Stimulated activated effector memory CD8-positive, alpha-beta T cell treated with anti-CD3 and anti-CD28 coated beads, Interleukin-12 subunit alpha, Interleukin-12 subunit beta, amount 100 ng/mL, for 72 hours (primary cell): ENCODE measurements around the gene FUT8.
"Not testable (repeated sequence)": the region's sequence is repeated elsewhere in the genome, so short reads cannot be mapped to it uniquely, and the experiment has no call there.

Experiments
- ATAC-seq: fragments of 150-1000 bp; cut with Tn5 transposase; 2 replicates; pipeline ENCODE4 v1.10.0; 2021
- DNase-seq, 2 donors: peaks; one replicate each; pipeline ENCODE4 v3.0.0; 2021 to 2022; ENCODE audit warnings: low spot score in 2 of 2
- H3K27ac Mint-ChIP-seq: one replicate; pipeline ENCODE4 v1.8.0; 2022; ENCODE audit warnings: mild to moderate bottlenecking, mixed read lengths
- H3K36me3 Mint-ChIP-seq: one replicate; pipeline ENCODE4 v1.8.0; 2022; ENCODE audit warnings: mild to moderate bottlenecking, mixed read lengths
- H3K4me1 Mint-ChIP-seq: one replicate; pipeline ENCODE4 v1.8.0; 2022; ENCODE audit warnings: mixed read lengths
- H3K4me3 Mint-ChIP-seq: one replicate; pipeline ENCODE4 v1.8.0; 2022; ENCODE audit warnings: mild to moderate bottlenecking, mixed read lengths
- H3K9me3 Mint-ChIP-seq: one replicate; pipeline ENCODE4 v1.8.0; 2022; ENCODE audit warnings: mixed read lengths

The FUT8 gene

GRCh38 chr14:65613131-65613650 lies 200.7 kb downstream of the FUT8 start:
- Mint-ChIP-seq H3K4me1 (no peaks in the 10 kb centered on the region), H3K9me3 (no peaks in the 10 kb centered on the region), H3K4me3 (no peak overlapping the region), H3K36me3 (peaks cover 11% of the 10 kb centered on the region), H3K27ac (no peak overlapping the region)
- DNase-seq (no peak), ATAC-seq (no peak)

GRCh38 chr14:65618996-65619395 lies 206.5 kb downstream of the FUT8 start:
- H3K4me3 Mint-ChIP-seq, result no peak overlapping the region
- ATAC-seq (peak; percentile 53), DNase-seq (no peak)
- H3K4me1 Mint-ChIP-seq, result no peaks in the 10 kb centered on the region
- no peak overlapping the region for H3K27ac Mint-ChIP-seq
- no peaks in the 10 kb centered on the region for H3K9me3 Mint-ChIP-seq
- peaks cover 21% of the 10 kb centered on the region for H3K36me3 Mint-ChIP-seq

- no peak for DNase-seq
- Mint-ChIP-seq H3K4me1 (no peaks in the 10 kb centered on the region), H3K36me3 (peaks cover 21% of the 10 kb centered on the region), H3K9me3 (no peaks in the 10 kb centered on the region), H3K27ac (no peak overlapping the region), H3K4me3 (no peak overlapping the region)
- no peak for ATAC-seq
Observed at GRCh38 chr14:65620195-65620594, 207.7 kb downstream of the FUT8 start.

GRCh38 chr14:65622703-65623102 lies 210.2 kb downstream of the FUT8 start:
- Mint-ChIP-seq H3K4me3 (no peak overlapping the region), H3K36me3 (peaks cover 10% of the 10 kb centered on the region), H3K4me1 (no peaks in the 10 kb centered on the region), H3K9me3 (no peaks in the 10 kb centered on the region), H3K27ac (no peak overlapping the region)
- DNase-seq (no peak), ATAC-seq (no peak)

GRCh38 chr14:65623759-65624158 lies 211.2 kb downstream of the FUT8 start:
- Mint-ChIP-seq H3K4me3 (no peak overlapping the region), H3K27ac (no peak overlapping the region), H3K9me3 (no peaks in the 10 kb centered on the region), H3K36me3 (peaks cover 10% of the 10 kb centered on the region), H3K4me1 (no peaks in the 10 kb centered on the region)
- DNase-seq (no peak), ATAC-seq (no peak)

- DNase-seq, result no peak
- Mint-ChIP-seq H3K27ac (no peak overlapping the region), H3K4me1 (no peaks in the 10 kb centered on the region), H3K9me3 (no peaks in the 10 kb centered on the region), H3K36me3 (no peaks in the 10 kb centered on the region), H3K4me3 (no peak overlapping the region)
- no peak for ATAC-seq
Observed at GRCh38 chr14:65627315-65627714, 214.8 kb downstream of the FUT8 start.

- ATAC-seq, result no peak
- H3K27ac Mint-ChIP-seq, result no peak overlapping the region
- H3K36me3 Mint-ChIP-seq, result no peaks in the 10 kb centered on the region
- H3K4me3 Mint-ChIP-seq, result no peak overlapping the region
- H3K9me3 Mint-ChIP-seq, result no peaks in the 10 kb centered on the region
- no peaks in the 10 kb centered on the region for H3K4me1 Mint-ChIP-seq
- DNase-seq, result no peak
Observed at GRCh38 chr14:65628664-65629063, 216.1 kb downstream of the FUT8 start.

GRCh38 chr14:65631040-65631439 lies 218.5 kb downstream of the FUT8 start:
- Mint-ChIP-seq H3K27ac (no peak overlapping the region), H3K4me3 (no peak overlapping the region), H3K9me3 (no peaks in the 10 kb centered on the region), H3K4me1 (peaks cover 6% of the 10 kb centered on the region), H3K36me3 (no peaks in the 10 kb centered on the region)
- ATAC-seq (no peak), DNase-seq (no peak)

- H3K27ac Mint-ChIP-seq, result no peak overlapping the region
- H3K9me3 Mint-ChIP-seq, result no peaks in the 10 kb centered on the region
Observed at GRCh38 chr14:65632487-65632886, 220.0 kb downstream of the FUT8 start.

GRCh38 chr14:65633666-65634065 lies 221.1 kb downstream of the FUT8 start:
- H3K4me1 Mint-ChIP-seq, result peaks cover 31% of the 10 kb centered on the region
- not testable (repeated sequence) for H3K36me3 Mint-ChIP-seq, H3K4me3 Mint-ChIP-seq, DNase-seq, H3K9me3 Mint-ChIP-seq, H3K27ac Mint-ChIP-seq, ATAC-seq

More at GRCh38 chr14:65632487-65632886, 220.0 kb downstream of the FUT8 start:
- H3K4me3 Mint-ChIP-seq, result no peak overlapping the region
- DNase-seq (no peak), ATAC-seq (no peak)
- no peaks in the 10 kb centered on the region for H3K36me3 Mint-ChIP-seq
- H3K4me1 Mint-ChIP-seq, result peaks cover 20% of the 10 kb centered on the region

- peak; percentile 23 to 79 for DNase-seq
- H3K4me1 Mint-ChIP-seq, result peaks cover 37% of the 10 kb centered on the region
- no peaks in the 10 kb centered on the region for H3K9me3 Mint-ChIP-seq
- H3K36me3 Mint-ChIP-seq, result peaks cover 8% of the 10 kb centered on the region
- peak overlapping the region; percentile 82 for H3K27ac Mint-ChIP-seq
- peak overlapping the region; percentile 59 for H3K4me3 Mint-ChIP-seq
- peak; percentile 100 for ATAC-seq
Observed at GRCh38 chr14:65637780-65638179, 225.2 kb downstream of the FUT8 start.

- no peak overlapping the region for H3K4me3 Mint-ChIP-seq
- no peak for ATAC-seq
- no peaks in the 10 kb centered on the region for H3K9me3 Mint-ChIP-seq
- peaks cover 37% of the 10 kb centered on the region for H3K4me1 Mint-ChIP-seq
- no peak overlapping the region for H3K27ac Mint-ChIP-seq
- H3K36me3 Mint-ChIP-seq, result peaks cover 8% of the 10 kb centered on the region
- DNase-seq, result no peak
Observed at GRCh38 chr14:65639216-65639615, 226.7 kb downstream of the FUT8 start.

GRCh38 chr14:65650826-65651225 lies 238.3 kb downstream of the FUT8 start:
- Mint-ChIP-seq H3K4me1 (no peaks in the 10 kb centered on the region), H3K27ac (no peak overlapping the region), H3K9me3 (peaks cover 3% of the 10 kb centered on the region), H3K36me3 (peaks cover 10% of the 10 kb centered on the region), H3K4me3 (no peak overlapping the region)
- no peak for DNase-seq
- no peak for ATAC-seq

GRCh38 chr14:65656554-65656953 lies 244.0 kb downstream of the FUT8 start:
- no peak for ATAC-seq
- H3K27ac Mint-ChIP-seq, result no peak overlapping the region

GRCh38 chr14:65658202-65658601 lies 245.7 kb downstream of the FUT8 start:
- no peak overlapping the region for H3K4me3 Mint-ChIP-seq
- no peaks in the 10 kb centered on the region for H3K4me1 Mint-ChIP-seq
- H3K27ac Mint-ChIP-seq, result no peak overlapping the region
- ATAC-seq (no peak), DNase-seq (no peak)
- H3K9me3 Mint-ChIP-seq, result peaks cover 3% of the 10 kb centered on the region
- H3K36me3 Mint-ChIP-seq, result no peaks in the 10 kb centered on the region

More at GRCh38 chr14:65656554-65656953, 244.0 kb downstream of the FUT8 start:
- Mint-ChIP-seq H3K4me3 (no peak overlapping the region), H3K4me1 (no peaks in the 10 kb centered on the region), H3K36me3 (no peaks in the 10 kb centered on the region), H3K9me3 (peaks cover 3% of the 10 kb centered on the region)
- no peak for DNase-seq

- DNase-seq, result no peak
Observed at GRCh38 chr14:65661865-65662264, 249.3 kb downstream of the FUT8 start.

GRCh38 chr14:65664436-65664835 lies 251.9 kb downstream of the FUT8 start:
- no peaks in the 10 kb centered on the region for H3K4me1 Mint-ChIP-seq
- H3K27ac Mint-ChIP-seq, result no peak overlapping the region
- ATAC-seq, result no peak
- H3K9me3 Mint-ChIP-seq, result no peaks in the 10 kb centered on the region
- H3K36me3 Mint-ChIP-seq, result no peaks in the 10 kb centered on the region
- H3K4me3 Mint-ChIP-seq, result no peak overlapping the region
- no peak for DNase-seq

More at GRCh38 chr14:65661865-65662264, 249.3 kb downstream of the FUT8 start:
- Mint-ChIP-seq H3K4me1 (no peaks in the 10 kb centered on the region), H3K27ac (no peak overlapping the region), H3K36me3 (no peaks in the 10 kb centered on the region), H3K9me3 (no peaks in the 10 kb centered on the region), H3K4me3 (no peak overlapping the region)
- no peak for ATAC-seq
